GM19193 (cell line): Measurements from ENCODE around the gene HES4.

Experiments used
- POLR2A ChIP-seq: IDR thresholded peaks from 4 replicates; pipeline ENCODE4 v1.6.1; 2011; ENCODE audit not compliant: insufficient read depth, insufficient read length; ENCODE audit errors: extremely low read depth

HES4 gene

DNA sequence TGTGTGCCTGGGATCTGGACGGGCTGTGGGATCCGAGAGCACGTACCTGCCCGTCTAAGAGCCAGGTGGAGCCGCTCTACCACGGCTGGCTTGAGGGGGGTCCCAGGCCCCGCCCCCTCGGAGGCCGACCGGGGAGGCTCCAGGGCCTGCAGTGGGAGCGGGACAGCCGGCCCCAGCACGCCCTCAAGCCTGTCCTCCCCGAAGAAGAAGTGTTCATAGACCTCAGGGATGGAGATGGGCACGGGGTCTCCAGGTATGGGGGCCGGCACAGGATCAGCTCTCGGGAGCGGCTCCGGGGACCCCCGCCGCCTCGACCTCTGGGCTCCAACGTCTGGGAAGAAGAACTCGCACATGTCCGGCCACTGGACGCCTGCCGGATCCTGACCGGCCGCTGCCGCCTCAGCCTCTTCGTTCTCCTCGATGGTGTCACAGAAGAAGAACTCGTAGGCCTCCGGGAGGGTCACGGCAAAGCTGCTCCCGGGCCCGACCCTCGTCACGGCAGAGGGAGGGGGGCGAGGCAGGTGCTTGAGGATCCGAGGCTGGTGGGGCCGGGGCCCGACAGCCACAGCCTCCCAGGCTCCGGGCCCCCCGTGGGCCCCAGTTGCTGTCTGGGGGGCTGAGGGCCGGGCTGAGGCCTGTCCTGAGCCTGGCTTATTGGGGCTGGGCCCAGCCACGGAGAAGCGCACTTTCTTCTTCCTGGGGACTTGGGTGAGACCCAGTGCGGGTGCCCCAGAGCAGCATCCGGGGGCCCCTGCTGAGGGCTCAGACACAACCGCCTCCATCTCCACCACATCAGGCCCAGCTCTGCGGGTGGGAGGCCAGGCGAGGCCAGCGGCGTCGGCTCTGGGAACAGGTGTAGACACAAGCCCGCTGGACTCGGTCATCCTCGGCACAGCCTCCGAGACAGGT is 20.8 kb downstream of the HES4 start:
- TF ChIP-seq POLR2A: no peak

DNA sequence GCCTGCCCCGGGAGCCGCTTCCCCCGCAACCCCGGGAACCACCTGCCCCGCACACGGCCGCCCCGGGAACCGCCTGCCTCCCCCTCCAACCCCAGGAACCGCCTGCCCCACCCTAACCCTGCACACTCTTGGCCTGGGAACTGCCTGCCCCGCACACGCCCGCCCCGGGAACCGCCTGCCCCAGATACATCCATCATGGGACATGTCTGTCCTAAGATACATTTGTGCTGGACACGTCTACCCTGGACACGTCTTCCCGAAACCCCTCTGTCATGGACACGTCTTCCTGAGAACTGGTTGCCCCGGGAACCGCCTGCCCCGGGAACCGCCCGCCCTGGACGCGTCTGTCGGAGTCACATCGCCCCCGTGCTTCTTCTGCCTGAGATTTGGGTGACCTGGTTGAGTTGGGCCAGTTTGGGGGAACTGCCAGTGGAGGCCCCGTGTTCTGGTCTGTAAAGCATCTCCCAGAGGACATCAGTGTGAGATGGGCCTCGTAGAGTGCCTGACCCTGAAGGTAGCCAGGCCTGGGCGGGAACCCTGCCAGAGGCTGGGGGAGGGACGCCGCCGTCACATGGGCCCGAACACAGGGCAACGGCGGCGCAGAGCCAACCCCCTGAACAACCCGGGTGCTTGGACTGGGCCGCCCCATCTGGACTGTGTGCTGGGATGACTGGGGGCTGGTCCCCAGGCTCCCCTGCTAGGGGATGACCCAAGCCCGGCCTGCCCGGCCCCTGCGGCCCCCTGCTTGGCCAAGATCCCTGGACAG is 21.6 kb downstream of the HES4 start:
- TF ChIP-seq POLR2A: no peak

DNA sequence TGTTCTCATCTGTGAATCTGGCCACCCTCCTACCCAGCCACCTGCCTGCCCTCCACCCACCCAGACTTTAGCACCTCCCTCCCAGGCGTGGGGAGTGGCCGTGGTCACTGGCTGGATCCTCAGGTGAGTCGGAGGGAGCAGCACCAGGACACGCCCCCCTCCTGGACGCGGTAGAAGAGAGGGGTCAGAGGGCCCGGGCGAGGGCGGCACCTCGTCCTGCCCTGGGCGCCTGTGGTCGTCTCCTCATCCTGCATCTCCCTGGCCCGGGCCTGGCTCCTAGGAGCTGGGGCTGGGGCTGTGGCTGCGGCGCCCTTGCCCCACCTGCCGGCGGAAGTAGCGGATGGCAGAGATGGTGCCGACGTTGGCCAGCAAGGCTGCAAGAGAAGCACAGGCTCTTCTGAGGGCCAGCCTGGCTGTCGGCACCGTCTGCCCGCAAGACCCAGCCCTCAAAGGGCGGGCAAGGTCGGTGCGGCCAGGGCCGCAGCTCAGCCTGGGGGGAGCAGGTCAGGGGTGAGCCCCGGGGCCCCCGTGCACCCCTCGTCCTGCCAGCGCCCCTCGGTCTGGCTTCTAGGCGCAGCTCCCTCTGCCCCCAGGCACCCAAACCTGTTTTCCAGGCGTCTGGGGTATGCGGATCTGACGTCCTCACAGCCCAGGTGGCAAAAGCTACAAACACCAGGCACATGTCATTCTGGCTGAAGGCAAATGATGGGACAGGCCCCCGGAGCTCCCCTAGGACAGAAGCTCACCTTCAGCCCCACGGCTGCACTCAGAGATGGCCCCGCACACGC is 23.8 kb downstream of the HES4 start:
- TF ChIP-seq POLR2A: no peak

DNA sequence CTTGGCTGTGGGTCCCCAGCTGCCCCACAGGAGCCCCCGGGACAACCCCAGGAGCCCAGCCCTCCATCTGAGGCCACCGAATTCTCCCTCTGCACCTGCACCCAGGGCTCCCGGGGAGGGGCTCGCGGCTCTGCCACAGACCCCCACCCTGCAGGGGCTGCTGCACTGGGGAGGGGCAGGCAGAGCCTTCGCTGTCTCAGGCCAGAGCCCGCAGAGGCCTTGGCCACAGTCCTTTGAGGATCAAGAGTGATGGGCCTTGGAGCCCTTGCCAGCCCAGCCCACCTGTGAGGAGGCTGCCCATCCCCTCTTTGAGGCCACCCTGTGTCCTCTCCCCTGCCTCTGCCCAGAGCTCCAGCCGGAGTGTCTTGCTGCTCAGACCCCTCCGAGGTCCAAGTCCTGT is 24.5 kb downstream of the HES4 start:
- TF ChIP-seq POLR2A: no peak

DNA sequence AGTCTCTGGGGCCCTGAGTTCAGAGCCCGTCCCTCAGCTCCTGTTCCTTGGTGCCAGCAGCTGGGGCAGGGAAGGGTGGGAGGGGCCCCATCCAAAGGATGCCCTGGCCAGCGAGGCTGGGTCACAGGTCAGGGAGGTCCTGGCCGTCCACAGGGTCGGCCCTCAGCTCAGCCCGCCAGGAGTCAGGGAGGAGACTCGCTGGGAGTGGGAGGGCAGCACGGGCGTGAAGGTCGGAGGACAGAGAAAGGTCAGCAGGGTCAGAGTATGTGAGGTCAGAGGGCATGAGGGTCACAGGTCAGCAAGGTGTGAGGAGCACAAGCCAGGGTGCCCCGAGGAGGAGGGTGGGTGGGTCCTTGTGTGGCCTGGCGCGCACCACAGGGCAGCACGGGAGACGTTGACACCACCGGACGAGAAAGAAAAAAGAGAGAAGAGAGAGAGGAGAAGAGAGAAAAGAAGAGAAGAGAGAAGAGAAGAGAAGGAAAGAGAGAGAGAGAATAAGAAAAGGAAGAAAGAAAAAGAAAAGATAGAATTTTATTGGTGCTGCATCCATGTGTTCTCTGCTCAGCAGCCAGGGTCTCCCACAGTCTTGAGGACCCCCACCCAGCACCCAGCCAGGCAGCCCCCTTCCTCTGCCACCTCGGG is 25.1 kb downstream of the HES4 start:
- no peak for TF ChIP-seq POLR2A

DNA sequence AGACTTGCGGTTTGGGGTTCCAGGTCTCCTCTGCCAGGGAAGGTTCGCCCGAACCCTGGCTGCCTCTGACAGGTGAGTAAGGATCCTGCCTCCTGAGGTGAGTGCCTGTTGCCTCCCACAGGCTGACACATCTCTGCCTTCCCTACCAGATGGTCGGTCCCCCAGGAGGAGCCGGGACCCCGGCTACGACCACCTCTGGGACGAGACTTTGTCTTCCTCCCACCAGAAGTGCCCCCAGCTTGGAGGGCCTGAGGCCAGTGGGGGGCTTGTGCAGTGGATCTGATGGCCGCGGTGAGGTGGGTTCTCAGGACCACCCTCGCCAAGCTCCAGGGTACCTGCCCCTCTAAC is 25.6 kb downstream of the HES4 start:
- no peak for TF ChIP-seq POLR2A

DNA sequence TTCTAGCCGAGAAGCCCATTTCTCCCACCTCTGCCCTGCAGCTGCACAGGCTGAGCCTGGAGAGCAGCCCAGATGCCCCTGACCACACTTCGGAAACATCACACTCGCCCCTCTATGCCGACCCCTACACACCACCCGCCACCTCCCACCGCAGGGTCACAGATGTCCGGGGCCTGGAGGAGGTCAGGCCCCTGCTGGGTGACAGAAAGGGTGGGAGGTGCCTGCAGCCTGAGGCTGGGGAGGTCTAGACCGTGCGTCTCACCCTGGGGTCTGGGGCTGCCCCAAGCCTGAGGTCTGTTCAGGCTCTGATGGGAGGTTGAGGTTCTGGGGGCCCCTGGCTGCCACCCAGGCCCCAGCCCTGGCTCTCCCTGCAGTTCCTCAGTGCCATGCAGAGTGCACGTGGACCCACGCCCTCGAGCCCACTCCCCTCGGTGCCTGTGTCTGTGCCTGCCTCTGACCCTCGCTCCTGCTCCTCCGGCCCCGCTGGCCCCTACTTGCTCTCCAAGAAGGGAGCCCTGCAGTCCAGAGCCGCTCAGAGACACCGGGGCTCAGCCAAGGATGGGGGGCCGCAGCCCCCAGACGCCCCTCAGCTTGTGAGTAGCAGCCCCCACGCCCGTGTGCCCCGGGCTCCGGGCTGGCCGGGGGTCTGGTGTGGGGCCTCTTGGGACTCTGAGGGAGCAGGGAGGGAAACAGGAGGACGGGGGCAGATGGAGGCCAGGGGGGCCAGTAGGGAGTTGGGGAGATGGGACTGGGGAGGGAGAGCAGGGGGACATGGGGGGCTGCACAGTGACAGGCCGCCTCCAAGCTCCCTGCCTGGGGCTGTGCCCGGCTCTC is 26.2 kb downstream of the HES4 start:
- no peak for TF ChIP-seq POLR2A

DNA sequence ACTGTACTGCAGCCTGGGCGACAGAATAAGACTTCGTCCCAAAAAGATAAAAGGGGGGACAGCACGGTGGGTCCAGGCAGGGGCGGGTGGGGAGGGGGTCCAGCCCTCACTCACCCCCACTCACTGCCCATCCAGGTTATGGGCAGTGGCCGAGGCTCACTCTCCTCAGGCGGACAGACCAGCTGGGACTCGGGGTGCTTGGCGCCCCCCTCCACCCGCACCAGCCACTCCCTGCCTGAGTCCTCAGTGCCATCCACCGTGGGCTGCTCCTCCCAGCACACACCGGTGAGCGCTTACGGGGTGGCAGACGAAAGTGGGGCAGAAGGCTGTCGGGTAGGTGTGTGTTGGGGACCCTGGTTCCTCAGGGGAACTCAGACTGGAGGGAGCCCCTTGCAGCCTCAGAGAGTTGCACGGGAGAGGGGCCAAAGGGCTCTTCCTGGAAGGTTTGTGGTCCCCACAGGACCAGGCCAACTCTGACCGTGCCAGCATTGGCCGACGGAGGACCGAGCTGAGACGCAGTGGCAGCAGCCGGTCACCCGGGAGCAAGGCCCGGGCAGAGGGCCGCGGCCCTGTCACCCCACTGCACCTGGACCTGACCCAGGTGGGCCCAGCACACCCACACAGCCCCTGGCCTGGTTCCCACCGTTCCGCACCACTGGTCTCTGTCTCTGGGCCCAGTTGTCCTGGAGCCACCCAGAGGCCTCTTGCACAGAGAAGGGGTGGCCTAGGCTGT is 27.0 kb downstream of the HES4 start:
- TF ChIP-seq POLR2A: no peak

DNA sequence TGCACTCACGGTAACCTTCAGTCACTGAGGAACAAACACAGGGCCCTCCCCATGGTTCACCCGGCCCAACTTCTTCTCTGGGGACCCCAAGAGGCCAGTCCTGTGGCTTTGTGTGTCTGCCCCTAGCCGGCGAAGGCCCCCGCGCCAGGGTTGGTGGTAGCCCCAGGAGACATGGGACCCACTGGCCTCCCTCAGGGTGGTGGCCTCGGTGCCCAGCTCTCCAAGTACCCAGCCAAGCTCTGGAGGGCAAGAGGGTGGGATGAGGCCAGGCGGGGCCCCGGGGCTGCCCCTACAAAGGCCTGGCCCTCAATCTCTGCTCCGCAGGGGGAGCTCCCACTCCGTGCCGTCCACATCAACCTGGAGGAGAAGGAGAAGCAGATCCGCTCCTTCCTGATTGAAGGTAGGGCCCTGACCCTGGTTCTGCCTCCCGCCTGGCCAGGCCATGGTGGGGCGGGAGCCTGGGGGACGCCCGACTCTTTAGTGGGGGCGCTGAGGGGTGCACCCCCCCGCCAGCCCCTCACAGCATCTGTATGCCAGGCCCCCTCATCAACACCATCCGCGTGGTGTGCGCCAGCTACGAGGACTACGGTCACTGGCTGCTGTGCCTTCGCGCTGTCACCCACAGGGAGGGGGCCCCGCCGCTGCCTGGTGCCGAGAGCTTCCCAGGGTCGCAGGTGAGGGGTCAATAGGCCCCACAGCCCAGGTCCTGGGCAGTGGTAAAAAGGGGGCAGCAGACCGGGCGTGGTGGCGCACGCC is 28.0 kb downstream of the HES4 start:
- no peak for TF ChIP-seq POLR2A

DNA sequence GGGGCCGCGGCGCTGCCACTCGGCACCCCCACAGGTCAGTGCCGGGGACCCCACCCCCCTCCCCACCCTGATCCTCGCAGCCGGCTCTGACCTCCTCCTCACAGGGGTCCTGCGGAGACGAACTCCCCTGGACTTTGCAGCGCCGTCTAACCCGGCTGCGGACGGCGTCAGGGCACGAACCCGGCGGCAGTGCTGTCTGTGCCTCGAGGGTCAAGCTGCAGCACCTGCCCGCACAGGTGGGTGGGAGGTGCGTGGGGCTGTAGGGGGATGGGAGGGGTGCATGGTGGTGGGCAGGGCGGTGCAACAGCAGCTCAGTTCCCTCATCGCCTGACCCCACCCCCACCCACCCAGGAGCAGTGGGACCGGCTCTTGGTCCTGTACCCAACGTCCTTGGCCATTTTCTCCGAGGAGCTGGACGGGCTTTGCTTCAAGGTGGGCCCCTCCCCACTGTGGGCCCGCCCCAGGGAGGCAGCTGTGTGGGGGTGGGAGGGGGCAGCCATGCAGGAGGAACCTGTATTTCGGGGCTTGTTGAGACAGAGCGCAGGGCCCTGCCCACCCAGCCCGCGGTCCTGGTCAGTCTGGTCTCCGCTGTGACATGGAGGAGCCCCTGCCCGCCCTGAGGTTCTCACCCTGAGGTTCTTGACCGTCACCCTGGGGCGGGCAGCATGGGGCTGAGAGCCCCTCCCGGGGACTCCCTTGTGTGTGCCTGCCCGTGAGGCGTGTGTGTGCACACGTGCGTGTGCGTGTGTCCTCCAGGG is 28.7 kb downstream of the HES4 start:
- TF ChIP-seq POLR2A: no peak

DNA sequence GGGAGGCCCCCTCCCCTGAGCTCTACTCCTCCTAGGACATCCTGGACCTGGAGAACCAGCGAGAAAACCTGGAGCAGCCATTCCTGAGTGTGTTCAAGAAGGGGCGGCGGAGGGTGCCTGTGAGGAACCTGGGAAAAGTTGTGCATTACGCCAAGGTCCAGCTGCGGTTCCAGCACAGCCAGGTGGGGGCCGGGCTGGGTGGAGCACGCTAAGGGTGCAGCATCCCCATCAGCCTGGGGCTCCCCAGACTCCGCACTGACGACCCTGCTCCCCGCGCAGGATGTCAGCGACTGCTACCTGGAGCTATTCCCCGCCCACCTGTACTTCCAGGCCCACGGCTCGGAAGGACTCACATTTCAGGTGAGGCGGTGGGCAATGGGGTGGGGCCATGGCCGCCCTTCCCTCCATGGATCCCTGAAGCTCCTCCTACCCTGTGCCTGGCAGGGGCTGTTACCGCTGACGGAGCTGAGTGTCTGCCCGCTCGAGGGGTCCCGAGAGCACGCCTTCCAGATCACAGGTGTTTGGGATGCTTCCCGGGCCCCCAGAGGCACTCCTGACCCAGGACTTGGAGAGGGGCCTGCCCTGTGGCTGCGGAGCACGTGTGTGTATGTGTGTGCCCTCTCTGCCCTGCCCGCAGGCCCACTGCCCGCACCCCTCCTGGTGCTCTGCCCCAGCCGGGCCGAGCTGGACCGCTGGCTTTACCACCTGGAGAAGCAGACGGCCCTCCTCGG is 29.5 kb downstream of the HES4 start:
- no peak for TF ChIP-seq POLR2A
